GM21529 (cell line): ENCODE measurements around the gene UBALD1.

Source experiments
- ATAC-seq: cut with Tn5 transposase; IDR thresholded peaks from one replicate; pipeline ENCODE4 v1.9.1; 2021; ENCODE audit not compliant: unreplicated experiment

UBALD1 gene

DNA sequence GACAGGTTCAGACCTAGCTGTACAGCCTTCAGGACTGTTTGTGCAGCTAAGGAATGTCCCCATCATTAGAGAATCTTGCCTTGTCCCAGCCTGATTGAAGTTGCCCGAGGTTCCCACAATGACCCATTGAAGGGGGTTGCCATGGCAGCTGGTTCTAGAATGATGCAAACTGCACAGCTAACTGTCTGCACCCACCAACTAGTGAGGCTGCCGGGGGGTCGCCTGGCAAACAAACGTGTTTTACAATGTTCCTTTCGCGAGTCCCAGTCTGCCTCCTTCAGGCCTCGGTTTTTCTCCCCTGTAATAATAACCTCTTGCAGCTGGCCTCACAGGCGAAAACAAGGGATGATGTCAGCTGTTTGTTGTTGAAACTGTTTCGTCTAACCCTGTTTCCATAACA is 53.1 kb downstream of the UBALD1 start:
- no peak for ATAC-seq
